ENCODE measurements around the gene APOBEC4.
A peak's percentile ranks its signal among the peaks of the same experiment; 100 is the strongest.

APOBEC4 gene

DNA sequence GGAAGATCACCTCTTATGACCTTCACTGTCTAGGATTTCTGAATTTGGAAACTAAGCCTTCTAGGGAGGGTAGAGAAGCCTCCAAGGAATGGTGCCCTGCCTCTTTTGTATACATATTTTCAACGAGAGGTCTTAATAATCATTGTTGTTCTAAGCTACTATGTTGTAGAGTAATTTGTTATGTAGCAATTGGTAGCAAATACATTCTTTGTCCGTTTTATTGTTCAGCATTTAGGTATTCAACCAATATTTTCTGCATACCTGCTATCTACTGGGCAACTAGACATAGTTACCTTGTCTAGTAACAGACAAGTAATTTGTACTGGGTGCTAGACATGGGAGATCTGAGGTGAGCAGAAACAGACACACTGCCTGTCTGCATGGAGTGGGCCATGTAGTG lies 42.1 kb downstream of the APOBEC4 start:
- H3K4me3 ChIP-seq (ENCODE audit: low read depth, low read length) = no peak overlapping the region
- TF ChIP-seq, protein P1, sequence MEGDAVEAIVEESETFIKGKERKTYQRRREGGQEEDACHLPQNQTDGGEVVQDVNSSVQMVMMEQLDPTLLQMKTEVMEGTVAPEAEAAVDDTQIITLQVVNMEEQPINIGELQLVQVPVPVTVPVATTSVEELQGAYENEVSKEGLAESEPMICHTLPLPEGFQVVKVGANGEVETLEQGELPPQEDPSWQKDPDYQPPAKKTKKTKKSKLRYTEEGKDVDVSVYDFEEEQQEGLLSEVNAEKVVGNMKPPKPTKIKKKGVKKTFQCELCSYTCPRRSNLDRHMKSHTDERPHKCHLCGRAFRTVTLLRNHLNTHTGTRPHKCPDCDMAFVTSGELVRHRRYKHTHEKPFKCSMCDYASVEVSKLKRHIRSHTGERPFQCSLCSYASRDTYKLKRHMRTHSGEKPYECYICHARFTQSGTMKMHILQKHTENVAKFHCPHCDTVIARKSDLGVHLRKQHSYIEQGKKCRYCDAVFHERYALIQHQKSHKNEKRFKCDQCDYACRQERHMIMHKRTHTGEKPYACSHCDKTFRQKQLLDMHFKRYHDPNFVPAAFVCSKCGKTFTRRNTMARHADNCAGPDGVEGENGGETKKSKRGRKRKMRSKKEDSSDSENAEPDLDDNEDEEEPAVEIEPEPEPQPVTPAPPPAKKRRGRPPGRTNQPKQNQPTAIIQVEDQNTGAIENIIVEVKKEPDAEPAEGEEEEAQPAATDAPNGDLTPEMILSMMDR (IDR thresholded peaks at IDR 0.05; ENCODE audit: borderline replicate concordance, insufficient read depth, low read depth, low read length) = no peak

DNA sequence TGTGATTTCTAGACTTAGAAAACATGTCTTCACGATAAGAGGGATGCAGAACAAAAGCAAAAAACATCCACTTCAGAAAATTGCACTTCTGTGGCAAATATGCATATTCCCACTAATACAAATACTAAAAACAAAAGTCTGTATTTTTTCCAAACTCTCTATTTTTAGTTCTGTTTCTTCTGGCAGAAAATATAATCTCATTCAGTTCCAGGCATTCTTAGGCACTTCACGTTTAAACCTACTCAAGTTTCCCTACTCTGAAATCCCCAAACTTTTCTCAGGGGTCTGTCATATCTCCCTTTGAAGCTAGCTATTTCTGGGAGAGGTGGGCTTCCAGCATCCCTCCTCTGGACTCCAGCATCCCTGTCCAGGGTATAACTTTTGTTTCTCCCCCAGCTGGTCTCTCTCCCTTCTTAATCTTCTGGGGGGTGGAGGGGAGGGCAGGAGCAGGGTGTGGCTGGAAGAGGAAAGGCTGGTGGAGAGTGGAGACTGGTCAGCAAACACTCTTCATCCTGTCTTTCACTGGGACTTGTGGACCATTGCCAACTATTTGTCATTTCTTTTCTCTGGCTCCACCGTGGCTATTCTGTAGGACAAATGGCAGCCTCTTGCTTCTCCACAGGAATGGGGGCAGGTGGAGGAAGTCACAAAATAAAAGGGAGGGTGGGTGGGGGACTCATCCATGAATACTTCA lies 43.2 kb downstream of the APOBEC4 start:
- TF ChIP-seq, protein P1 (IDR thresholded peaks at IDR 0.05; ENCODE audit: borderline replicate concordance, insufficient read depth, low read depth, low read length) = no peak
- no peak overlapping the region for H3K4me3 ChIP-seq (ENCODE audit: low read depth, low read length)

DNA sequence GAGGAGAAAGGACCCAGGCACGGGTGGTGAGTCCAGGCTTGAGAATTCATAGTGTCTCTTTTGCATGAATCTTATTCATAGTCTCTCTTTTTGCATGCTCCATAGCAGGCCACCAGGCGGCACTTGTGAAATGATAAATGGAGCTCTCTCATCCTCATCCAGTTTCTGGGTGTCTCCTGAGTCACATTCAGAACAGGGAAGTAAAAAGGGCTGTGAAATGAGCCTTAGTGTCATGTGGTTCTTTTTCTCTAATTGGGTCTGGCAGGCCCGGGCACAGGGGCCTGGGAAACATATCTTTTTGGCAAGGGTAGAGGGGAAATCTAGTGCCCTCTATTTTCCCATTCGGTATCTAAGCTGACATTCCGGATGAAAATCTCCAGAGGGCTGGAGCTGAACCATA lies 43.8 kb downstream of the APOBEC4 start:
- H3K4me3 ChIP-seq (ENCODE audit: low read depth, low read length) = no peak overlapping the region
- TF ChIP-seq, protein P1 (IDR thresholded peaks at IDR 0.05; ENCODE audit: borderline replicate concordance, insufficient read depth, low read depth, low read length) = peak; percentile 65; the same call in 1 of the 2 replicates

DNA sequence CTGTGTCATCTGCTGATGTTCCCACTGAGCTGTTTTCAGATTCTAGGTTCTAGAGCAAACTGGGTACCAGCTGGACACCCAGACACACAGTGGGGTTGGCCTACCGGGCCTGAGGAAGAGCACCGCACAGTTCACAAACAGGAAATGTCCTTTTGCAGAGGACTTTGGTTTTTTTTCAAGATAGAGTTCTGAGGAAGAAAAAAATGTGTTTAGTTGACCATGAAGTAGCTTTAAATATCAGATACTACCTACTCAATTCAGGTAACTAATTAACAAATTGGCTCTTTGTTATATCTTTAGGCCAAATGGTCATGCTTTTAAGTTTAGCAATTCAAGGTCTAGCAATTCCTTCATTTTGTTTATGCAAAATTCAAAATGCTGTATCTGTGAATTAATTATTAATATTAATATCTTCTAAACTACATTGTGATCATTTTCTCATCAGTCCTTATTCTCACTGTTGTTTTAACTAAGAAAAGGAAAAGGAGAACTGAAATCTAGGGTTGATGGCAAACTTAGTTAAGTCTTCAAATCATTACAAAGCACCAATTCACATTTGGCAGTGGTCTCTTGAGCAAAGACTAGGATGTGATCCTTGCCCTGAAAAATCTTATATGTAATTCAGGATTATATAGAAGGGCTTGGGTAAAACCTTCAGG lies 45.7 kb downstream of the APOBEC4 start:
- no peak overlapping the region for H3K4me3 ChIP-seq (ENCODE audit: low read depth, low read length)
- TF ChIP-seq, protein P1 (IDR thresholded peaks at IDR 0.05; ENCODE audit: borderline replicate concordance, insufficient read depth, low read depth, low read length) = no peak

DNA sequence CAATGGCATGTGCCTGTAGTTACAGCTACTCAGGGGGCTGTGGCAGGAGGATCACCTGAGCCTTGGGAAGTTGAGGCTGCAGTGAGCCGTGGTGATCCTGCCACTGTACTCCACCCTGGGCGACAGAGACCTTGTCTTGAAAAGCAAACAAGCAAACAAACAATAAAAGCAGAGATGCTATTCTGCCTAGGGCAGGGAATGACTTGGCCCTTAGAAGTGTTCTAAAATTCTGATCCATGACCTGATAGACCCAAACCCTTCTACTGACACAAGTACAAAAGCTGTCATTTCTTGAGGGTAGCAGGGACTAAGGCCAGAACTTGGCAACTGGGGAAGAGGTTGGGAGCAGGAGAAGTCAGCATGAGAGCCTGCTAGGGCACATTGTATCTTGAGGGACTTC lies 47.2 kb downstream of the APOBEC4 start:
- H3K4me3 ChIP-seq (ENCODE audit: low read depth, low read length) = no peak overlapping the region
- TF ChIP-seq, protein P1 (IDR thresholded peaks at IDR 0.05; ENCODE audit: borderline replicate concordance, insufficient read depth, low read depth, low read length) = no peak

DNA sequence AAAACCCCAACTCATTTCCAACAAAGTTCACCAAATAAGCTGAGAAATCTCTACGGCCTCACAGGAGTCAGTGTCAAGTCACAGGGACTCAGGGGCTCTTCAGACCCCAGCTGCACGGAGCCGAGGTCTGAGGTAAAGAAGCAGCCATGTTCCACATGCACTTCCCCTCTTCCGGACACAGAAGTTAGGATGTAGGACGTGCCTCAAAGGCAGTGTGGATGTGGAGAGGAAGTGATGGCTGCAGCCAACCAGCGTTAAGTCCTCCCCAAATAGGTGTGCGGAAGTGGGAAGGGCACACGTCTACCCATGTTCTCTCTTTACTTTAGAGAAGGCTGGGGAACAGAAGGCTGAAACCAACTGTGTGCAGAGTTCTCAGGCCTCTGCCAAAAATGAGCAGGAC lies 48.3 kb downstream of the APOBEC4 start:
- TF ChIP-seq, protein P1 (IDR thresholded peaks at IDR 0.05; ENCODE audit: borderline replicate concordance, insufficient read depth, low read depth, low read length) = no peak
- no peak overlapping the region for H3K4me3 ChIP-seq (ENCODE audit: low read depth, low read length)
